DMS 273 (cell line): ENCODE measurements around the gene CD1B.
"Not testable (repeated sequence)": the region's sequence is repeated elsewhere in the genome, so short reads cannot be mapped to it uniquely, and the experiment has no call there.

ENCODE experiments used
- DNase-seq: peaks from one replicate; lab custom pipeline; 2025; ENCODE audit not compliant: unreplicated experiment; lab: John Stamatoyannopoulos, UW

CD1B gene

GRCh38 chr1:158329300-158329699 is 2.0 kb downstream of the CD1B start:
- DNase-seq: no peak

GRCh38 chr1:158328426-158328825 is 2.9 kb downstream of the CD1B start:
- no peak for DNase-seq

- DNase-seq: no peak
Measured at GRCh38 chr1:158327481-158327880, 3.9 kb downstream of the CD1B start.

GRCh38 chr1:158324395-158324794 is 6.9 kb downstream of the CD1B start:
- DNase-seq: no peak

- DNase-seq: no peak
Measured at GRCh38 chr1:158323866-158324265, 7.5 kb downstream of the CD1B start.

GRCh38 chr1:158311066-158311465 is 20.3 kb downstream of the CD1B start:
- DNase-seq: no peak

- no peak for DNase-seq
Measured at GRCh38 chr1:158310623-158311022, 20.7 kb downstream of the CD1B start.

GRCh38 chr1:158295791-158296190 is 35.5 kb downstream of the CD1B start:
- no peak for DNase-seq

GRCh38 chr1:158290321-158290844 is 40.9 kb downstream of the CD1B start:
- no peak for DNase-seq

GRCh38 chr1:158289811-158290210 is 41.5 kb downstream of the CD1B start, which contains the start of gene CD1C:
Gene CD1C (plus strand): TSS chr1:158289923. CDS start chr1:158290065, 142 bp downstream.
- no peak for DNase-seq

- DNase-seq: no peak
Measured at GRCh38 chr1:158286941-158287346, 44.4 kb downstream of the CD1B start.

GRCh38 chr1:158286487-158286886 is 44.8 kb downstream of the CD1B start:
- no peak for DNase-seq

GRCh38 chr1:158285756-158286241 is 45.5 kb downstream of the CD1B start:
- DNase-seq: no peak

GRCh38 chr1:158283965-158284364 is 47.4 kb downstream of the CD1B start:
- no peak for DNase-seq

- DNase-seq: not testable (repeated sequence)
Measured at GRCh38 chr1:158282421-158282820, 48.9 kb downstream of the CD1B start.
